Measurements from ENCODE around the gene NWD2.
"Not testable (repeated sequence)": the region's sequence is repeated elsewhere in the genome, so short reads cannot be mapped to it uniquely, and the experiment has no call there.

The NWD2 gene

DNA sequence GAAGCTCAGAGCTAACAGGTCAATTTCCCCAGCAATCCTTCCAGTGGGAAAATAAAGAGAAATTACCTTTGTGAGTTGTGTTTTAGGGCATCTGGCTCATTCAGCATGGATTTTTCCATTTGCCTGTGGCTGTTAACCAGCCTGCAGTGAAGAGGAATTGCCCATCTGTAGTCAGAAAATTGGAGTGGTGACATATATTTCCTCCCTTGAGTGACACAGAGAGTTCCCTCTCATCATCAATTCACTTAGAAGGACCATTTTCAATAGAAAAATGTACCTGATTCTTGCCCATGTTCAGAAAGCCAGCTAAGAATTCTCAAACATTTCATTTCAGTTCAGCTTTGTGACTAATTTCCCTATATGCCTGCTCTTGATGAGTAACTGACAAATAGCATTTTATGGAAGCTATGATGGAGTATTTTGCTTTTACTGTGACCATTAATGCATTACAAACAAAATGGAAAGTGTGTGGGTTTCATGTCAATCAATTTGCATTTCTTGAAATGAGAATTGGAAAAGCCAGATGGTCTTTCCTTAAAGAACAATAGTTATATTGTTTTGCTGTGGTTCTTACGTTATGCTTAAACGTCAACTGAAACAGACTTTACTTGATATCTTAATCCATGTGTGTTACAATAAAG is 155.8 kb downstream of the NWD2 start:
- DNase-seq, result no peak

GRCh38 chr4:37407938-37408826 is 163.6 kb downstream of the NWD2 start:
- not testable (repeated sequence) for DNase-seq

DNA sequence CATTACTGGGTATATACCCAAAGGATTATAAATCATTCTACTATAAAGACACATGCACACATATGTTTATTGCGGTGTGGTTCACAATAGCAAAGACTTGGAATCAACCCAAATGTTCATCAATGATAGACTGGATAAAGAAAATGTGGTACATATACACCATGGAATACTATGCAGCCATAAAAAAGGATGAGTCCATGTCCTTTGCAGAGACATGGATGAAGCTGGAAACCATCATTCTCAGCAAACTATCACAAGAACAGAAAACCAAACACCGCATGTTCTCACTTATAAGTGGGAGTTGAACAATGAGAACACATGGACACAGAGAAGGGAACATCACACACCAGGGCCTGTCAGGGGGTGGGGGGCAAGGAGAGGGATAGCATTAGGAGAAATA is 169.1 kb downstream of the NWD2 start:
- DNase-seq, result not testable (repeated sequence)

DNA sequence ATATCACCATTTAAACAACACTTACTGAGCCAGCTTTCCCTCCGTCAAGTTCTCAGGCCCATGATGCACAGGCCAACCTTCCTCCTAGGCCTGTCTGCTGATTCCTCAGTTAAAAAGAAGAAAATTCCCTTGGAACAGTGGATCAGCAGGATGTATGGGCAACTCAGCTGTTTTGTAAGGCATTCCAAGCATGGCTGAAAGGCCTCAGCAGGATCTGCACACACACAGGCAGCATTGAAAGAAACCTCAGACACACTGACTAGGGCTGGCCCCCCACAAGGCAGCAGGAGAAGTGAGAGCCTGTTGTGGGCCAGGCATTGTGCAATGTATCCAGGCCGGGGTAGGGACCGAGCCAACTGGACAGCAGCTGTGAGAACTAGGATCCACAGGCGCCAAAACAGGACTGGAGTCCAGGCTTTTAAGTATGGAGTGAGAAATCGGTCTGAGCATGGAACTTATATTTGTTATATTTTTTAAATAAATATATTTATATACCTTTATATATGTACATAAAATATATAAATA is 171.4 kb downstream of the NWD2 start:
- DNase-seq, result no peak

DNA sequence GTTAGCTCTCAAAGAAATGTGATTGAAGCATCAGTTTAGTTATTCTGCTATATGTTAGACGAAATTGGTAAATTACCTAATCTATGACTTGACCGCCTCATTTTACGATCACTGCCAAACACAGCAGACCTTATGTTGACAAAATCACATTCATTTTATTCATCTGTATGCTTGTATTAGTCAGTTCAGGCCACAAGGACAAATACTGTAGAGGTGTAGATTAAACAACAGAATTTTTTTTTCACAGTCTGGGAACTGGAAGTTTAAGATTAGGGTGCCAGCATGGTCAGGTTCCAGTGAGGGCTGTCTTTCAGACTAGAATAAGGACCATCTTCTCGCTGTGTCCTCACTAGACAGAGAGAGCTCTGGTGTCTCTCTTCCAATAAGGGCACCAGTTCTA is 177.1 kb downstream of the NWD2 start:
- no peak for DNase-seq

DNA sequence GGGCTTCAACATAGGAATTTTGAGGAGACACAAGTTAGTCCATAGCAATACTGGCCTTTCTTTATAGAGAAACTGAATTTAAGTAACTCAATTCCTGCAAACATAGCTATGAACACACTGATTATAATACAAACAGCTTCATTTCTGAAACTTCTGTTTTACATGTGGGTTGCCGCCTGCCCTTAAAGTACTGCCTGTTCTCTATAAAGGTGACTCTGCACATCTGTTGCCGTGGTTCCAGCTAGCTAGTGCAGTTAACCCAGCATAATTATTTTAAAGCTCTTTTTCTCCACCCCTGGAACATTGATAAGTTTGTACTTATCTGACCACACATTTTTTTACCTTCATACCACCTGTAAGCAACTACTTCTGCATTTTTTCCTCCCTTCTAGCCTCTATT is 177.6 kb downstream of the NWD2 start:
- DNase-seq, result no peak

- no peak for DNase-seq
Measured at GRCh38 chr4:37422638-37423037, 178.1 kb downstream of the NWD2 start.

- no peak for DNase-seq
Measured at GRCh38 chr4:37423310-37423709, 178.8 kb downstream of the NWD2 start.

DNA sequence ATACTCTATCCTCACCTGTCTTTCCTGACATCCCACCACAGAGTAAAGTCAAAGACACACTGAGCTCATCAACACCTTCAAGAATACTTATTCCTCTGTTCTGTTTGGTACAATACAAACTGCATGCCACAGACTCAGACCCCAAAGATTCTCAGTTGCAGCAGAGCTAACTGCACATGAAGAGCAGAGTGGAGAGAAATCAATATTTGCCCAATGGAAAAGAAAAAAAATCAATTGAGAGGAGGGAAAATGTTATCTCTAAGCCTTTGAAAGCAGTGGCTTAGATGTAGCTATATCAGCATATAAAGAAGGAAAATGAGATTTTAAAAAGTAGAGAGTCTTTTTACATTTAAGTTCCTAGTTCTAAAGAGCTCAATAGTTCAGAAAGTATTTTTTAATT is 180.2 kb downstream of the NWD2 start:
- no peak for DNase-seq

DNA sequence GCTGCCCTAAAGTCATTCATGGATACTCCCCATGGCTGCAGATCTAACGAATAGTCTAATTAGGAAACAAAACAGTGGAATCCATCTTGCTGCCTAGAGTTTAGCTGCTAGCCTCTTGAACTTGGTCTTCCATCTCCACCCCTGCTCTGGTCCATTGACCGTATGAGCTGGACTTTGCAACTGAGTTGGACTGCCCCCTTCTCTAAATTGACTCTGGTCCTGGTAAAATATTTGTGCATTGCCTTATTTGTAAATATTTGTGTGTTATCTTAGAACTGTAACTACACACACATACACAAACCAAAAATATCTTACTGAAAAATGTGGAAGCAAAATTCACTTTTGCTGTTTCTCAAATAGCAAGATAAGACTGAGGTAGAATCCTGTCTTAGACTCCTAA is 181.3 kb downstream of the NWD2 start:
- no peak for DNase-seq

DNA sequence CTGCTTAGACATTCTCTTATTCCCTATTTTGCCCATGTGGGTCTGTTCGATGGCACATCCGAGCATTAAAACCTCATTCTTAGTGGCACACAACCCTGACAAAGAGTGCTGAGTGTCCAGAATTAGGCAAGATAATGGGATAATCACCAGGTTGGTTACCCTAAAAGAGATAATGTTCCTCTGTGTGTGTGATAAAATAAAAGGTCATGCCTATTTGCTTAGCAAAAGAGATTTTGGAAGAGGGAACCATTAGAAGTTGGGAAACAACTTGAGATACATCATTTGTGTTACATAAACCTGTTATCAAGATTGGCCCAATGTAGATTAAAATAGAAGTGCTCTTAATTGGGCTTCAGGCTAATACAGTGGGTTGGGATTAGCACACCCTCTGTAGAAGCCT is 182.7 kb downstream of the NWD2 start:
- DNase-seq, result no peak

- DNase-seq, result no peak
Measured at GRCh38 chr4:37429906-37430305, 185.4 kb downstream of the NWD2 start.

- no peak for DNase-seq
Measured at GRCh38 chr4:37430718-37431416, 186.3 kb downstream of the NWD2 start.

DNA sequence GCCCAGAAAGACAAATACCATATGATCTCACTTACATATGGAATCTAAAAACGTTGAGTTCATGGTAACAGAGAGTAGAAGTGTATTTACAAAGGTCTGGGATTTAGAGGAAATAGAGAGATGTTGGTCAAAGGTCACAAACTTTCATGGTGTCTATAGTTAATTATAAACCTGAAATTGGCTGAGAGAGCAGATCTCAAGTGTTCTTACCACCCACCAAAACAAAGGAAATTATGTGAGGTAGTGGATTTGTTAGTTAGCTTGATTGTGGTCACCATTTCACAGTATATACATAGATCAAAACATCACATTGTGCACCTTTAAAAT is 186.8 kb downstream of the NWD2 start:
- DNase-seq, result no peak

GRCh38 chr4:37434469-37434868 is 189.9 kb downstream of the NWD2 start:
- DNase-seq, result no peak

DNA sequence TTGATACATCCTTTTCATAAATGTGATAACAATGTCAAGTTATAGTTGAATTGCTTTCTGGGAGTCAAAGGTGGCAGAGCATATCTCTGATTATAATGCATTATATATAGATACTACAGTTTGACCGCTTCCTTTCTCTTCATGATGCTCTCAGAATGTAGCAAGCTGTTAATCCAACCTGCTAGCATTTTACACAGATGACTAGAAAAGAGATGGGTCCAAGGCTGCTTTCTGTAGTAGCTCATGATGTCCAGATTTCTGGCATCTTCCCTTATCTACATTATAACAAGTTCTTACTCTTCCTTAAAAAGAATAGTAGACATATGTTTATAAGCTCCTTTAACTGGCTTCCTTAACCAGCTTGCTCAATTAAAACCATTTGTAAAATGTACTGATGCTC is 192.0 kb downstream of the NWD2 start:
- DNase-seq, result no peak

DNA sequence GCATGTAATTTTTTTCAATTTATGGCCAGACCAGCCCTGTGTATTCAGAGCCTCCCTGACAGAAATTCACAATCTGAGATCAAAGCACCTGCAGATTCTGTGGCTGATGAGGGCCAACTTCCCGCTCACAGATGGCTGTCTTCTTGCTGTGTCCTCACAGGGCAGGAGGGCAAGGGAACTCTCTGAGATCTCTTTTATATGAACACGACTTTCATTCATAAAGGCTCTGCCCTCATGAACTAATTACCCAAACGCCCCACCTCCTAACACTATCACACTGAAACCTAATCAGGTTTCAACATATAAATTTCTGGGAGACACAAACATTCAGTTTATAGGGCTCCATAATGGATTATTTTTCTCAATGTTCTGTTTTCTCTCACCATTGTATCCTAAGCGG is 192.6 kb downstream of the NWD2 start:
- DNase-seq, result no peak

- DNase-seq, result no peak
Measured at GRCh38 chr4:37438564-37439279, 194.2 kb downstream of the NWD2 start.

GRCh38 chr4:37439809-37440474 is 195.4 kb downstream of the NWD2 start:
- DNase-seq, result no peak

- no peak for DNase-seq
Measured at GRCh38 chr4:37440501-37440900, 196.0 kb downstream of the NWD2 start.

- DNase-seq, result no peak
Measured at GRCh38 chr4:37441231-37442061, 196.9 kb downstream of the NWD2 start.

DNA sequence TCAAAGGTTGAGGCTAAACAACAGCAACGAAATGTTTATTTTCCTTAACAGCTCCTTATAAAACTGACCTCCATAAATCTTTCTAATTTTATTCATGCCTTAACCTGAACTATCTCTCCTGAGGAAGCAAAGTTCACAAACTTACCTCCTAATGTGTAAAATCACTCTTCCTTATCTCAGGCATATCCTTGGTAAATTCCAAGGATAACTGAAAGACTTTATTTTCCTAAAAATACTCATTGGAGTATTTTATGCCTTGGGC is 197.4 kb downstream of the NWD2 start:
- no peak for DNase-seq

Data from NCI-H1417 treated with DMSO at 0.1 percent for 48 hours (cell line).